ENCODE results near the gene FNBP1.
"Not testable (repeated sequence)": the region's sequence is repeated elsewhere in the genome, so short reads cannot be mapped to it uniquely, and the experiment has no call there.

FNBP1 gene

DNA sequence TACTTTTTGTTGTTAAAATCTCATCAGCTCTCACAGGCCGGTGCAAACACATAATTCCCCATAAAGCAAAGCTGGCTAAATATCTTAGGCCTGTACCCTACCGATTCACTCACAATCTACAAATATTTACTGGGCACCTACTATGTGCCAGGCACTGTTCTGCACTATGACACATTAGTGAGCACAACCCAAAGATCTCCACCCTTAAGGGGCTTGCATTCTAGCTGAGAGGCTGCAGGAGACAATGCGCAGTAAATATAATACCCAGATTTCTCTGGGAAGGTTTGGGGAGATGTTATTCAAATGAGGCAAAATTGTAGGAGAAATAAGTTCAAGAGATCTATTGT lies 53.7 kb downstream of the FNBP1 start:
- DNase-seq: no peak

DNA sequence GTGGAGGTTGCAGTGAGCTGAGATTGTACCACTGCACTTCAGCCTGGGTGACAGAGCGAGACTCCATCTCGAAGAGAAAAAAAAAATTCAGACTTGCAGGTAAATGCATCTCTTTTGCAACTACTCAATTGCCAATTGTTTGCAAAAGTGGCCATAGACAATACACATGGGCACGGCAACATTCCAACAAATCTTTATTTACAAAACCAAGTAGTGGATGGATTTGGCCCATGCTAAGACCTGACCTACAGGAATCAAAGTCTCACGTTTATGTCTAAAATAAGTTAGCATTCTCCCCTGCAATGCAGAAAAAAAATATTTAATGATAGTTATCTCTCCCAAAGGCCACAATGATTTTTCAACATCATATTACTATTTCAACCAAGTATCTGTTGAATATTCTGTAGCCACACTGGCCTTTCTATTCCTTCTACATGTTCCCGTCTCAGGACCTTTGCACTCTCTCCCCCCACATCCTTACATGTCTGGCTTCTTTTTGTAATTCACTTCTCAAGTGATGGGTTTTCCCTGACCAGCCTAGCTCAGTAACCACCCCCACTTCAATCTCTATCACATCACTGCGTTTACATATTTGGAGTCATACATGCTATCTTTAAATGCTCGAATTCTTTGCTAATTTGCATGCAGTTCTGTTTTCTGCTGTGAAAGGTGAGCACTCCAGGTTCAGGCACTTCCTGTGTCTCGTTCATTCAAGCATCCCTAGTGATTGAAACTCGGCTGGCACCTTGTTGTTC lies 54.2 kb downstream of the FNBP1 start:
- DNase-seq: no peak

DNA sequence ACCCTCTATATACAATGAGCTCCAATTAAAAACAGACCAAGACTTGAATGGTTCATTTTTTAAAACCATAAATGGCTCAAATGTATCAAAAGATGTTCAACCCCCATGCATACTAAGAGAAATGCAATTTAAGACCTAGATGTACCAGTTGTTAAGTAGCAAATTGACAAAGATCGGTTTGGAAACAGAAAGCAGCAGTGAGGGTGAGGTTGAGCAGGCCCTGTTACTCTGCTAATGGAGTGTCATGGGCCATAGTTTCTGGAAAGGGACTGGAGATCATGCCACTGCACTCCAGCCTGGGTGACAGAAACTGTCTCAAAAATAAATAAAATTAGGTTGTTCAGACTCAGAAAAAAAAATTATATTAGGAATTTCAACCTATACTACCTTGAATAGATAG lies 55.0 kb downstream of the FNBP1 start:
- DNase-seq: no peak

DNA sequence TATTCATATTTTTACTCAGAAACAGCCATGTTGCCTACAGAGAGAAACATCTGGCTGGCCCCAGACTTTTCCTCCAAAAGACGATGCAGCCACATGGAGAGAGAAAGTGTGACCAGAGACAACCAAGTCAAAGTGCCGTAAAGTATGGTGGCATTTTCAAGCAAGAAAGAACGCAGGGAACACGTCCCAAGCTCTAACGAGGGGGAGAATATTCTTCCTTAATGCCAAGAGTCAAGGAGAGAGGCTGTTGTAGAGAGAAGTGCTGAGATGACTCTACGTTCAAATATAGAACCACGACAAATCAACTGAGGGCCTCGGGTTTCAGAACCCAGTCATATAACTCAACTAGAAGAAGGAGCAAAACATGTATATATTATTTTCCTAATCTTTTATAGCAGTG lies 55.9 kb downstream of the FNBP1 start:
- DNase-seq: no peak

DNA sequence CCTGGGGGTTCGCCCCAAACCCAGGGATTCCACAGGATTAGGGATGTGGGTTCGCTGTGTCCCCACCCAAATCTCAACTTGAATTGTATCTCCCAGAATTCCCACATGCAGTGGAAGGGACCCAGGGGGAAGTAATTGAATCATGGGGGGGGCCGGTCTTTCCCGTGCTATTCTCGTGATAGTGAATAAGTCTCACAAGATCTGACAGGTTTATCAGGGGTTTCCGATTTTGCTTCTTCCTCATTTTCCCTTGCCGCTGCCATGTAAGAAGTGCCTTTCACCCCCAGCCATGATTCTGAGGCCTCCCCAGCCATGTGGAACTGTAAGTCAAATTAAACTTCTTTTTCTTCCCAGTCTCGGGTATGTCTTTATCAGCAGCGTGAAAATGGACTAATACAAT lies 58.4 kb downstream of the FNBP1 start:
- not testable (repeated sequence) for DNase-seq

DNA sequence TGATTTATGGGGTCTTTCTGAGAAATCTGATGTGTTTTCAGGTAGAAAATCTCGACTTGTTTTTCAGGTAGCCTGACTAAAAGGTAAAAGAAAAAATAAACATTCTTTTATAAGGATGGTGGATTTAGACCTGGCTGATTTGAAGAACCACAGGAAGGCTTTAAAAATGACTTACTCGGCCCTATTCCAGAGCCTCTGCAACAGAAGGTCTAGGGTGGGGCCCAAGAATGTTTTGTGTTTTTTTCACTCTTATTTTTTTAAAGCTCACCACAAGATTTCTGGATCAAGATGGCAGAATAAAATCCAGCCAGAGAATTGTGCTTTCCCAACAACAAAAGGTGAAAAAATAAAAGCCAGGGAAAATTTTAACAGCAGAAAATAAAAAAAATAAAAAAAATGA lies 59.1 kb downstream of the FNBP1 start:
- DNase-seq: no peak

DNA sequence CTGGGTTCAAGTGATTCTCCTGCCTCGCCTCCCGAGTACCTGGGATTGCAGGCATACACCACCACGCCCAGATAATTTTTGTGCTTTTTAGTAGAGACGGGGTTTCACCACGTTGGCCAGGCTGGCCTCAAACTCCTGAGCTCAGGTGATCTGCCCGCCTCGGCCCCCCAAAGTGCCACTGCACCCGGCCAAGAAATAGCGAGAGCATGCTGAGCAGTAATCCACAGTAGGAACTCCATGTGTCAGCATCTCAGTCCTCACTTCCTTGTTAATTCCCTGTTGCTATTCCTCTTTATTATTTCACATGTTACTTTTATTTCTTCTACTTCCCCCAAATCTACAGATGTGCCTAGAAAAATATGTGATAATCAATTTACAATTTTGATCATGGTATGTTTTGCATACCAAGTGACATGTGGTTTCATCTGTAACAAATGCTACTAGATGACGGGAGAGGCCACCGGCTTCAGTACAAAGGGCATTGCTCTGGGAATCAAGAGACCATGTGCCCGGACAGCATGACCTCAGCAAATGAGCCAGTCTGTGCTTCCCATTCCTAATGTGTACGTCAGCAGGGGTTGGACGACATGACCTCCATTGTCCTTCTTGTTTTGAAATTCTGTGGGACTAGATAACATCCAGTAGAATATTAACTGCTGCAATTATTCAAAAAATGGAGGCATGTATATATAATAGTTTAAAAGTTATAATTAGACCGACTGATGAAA lies 61.6 kb downstream of the FNBP1 start:
- DNase-seq: no peak

DNA sequence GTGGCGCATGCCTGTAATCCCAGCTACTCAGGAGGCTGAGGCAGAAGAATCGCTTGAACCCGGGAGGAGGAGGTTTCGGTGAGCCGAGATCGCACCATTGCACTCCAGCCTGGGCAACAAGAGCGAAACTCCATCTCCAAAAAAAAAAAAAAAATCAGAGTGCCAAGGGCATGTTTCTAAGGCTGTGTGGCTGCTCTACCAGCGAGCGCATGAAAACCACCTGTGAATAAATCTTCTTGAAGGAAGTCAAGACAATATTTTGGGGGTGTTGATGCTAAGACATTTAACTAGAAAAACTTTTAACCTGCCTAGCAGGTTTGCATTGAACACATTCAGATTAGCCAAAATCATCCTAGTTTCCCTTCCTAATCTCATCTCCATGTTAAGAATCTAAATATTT lies 62.8 kb downstream of the FNBP1 start:
- DNase-seq: not testable (repeated sequence)

DNA sequence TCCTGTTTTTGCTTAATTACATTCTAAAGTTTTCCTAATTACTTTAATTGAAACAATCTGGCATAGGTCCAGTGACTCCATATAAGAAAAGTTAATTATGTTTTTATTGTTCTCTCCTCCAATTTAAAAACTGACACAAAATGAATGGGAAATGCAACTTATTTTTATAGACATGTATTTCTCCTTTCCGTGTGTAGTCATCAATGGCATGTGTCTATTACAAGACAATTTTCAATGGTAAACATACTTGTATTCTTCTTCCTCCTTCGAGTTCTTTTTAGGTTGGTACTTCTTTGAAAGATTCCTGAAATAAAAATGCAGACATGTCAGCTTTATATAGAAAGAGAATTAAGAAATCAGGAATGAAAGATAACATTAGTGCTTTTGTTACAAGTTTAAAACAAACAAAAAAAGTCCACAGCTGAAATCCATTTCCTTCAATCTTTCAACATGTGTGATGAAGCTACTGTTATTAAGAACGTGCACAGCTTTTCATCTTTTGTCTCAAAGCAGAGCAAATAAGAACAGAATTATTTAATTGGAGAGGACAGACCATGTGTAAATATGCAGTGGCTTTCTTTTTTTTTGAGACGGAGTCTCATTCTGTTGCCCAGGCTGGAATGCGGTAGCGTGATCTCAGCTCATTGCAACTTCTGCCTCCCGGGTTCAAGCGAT lies 63.8 kb downstream of the FNBP1 start:
- DNase-seq: peak; percentile 24

DNA sequence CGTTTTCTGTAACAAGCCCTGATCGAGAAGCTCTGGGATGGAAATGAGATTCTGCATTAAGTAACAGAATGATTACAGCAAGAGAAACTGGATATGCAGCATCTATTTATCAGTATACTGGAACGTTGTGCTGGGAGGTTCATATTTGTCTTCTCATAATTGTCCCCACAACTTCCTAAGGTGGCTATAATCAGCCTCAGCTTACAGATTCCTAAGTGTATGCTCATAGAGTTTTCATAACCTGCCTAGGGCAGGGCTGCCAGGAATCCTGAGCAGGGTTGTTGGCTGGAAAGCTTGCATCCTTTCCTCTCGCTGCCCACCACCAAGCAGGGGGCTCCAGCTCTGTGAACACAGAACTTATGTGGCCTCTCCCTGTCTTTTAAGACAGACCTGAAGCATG lies 70.2 kb downstream of the FNBP1 start:
- no peak for DNase-seq

DNA sequence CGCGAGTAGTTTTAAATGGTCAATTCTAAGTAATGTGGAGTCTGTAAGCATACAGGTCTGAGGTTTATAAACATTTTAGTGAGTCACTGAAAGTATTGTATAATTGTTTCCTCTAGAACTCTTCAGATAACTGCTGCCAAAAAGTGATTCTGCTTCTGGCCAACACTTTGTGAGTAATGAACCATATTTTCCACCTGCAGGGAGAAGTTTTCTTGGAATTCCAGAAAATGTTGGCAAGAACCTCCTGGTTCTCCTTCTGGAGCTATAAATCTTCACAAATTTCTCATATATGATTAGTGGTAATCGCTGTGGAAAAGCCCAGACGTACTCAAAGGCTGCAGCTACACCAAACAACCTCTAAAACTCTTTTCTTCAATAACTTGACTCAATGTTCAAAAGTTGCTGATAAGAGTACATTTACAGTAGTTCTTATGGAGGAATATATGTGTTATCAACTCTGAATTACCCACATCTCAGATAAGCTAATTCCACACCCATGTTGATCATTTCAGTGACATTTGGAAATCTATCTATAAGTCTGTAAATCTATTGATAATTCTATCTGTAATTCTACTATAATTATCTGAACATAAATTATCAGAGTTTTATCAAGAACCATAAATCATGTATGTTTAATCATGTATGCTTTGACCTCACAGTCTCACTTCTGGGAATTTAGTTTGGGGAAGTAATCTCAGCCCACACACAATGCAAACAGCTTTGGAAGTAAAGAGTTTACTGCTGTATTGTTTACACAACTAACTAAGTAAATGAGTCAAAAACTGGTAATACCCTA lies 74.1 kb downstream of the FNBP1 start:
- DNase-seq: no peak

DNA sequence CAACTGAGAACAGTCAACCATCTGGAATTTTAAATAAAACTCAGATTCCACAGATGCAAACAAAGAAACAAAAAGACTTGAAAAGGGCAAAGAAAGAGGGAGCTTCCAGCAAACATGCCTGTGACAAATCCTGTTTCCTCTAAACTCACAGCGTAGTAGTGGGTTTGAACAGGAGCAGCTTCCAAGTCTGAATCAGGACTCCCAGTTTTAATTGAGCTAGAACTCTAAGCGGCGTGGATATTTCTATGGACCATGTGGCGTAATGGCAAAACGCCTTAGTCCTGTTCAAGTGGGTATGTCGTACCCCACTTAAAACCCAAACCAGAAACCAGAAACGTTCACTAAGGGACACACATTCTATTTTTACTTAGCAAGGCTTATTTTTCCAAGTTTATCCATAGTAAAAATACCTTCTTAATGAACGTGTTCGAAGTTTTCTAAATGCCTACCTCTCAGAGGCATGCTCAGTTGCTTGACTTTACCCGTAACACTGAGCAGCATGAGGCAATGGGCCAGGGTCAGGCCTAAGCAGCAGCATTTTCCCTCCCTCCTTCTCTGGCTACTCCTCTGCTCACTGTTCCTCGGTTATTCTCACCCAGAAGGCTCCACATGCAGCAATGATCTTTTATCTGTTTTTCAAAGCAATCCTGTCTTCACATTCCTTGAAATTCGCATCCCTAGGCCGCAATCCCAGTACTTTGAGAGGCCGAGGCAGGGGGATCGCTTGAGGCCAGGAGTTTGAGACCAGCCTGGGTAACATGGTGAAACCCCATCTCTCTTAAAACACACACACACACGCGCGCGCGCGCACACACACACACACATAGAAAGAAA lies 77.9 kb downstream of the FNBP1 start:
- DNase-seq: no peak

DNA sequence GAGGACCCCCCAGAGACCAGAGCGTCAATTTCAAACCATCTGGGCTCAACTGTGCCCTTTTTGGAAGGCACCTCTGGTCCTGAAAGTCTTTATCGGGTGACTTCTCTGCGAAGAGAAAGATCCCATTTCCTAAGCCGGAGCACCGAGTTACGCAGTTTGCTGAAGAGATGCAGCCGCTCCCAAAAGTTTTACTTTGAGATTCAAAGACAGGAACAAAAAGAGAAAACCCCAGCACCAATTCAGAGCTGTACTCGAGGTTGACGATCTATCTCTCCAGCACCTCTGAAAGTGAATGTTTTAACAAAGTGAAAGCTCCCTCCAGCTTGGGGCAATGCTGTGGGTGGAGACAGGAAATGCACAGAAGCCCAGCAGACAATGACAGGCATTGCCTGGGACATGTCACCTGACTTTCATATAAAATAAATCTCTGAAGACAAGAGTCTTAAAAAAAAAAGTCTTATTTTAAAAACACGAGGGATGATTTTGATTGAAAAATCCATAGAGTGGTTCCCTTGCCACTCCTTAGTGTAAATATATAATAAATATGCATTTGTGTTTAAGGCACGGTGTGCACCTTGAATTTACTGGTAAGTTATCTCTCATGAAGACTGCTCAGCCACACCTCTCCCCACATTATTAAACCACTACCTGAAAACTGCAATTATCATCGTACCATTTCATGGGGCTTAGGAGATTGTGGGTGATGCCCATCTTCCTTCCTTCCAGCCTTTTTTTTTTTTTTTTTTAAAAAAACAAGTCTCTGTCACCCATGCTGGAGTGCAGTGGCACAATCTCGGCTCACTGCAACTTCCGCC lies 79.9 kb downstream of the FNBP1 start:
- peak; percentile 2 for DNase-seq

DNA sequence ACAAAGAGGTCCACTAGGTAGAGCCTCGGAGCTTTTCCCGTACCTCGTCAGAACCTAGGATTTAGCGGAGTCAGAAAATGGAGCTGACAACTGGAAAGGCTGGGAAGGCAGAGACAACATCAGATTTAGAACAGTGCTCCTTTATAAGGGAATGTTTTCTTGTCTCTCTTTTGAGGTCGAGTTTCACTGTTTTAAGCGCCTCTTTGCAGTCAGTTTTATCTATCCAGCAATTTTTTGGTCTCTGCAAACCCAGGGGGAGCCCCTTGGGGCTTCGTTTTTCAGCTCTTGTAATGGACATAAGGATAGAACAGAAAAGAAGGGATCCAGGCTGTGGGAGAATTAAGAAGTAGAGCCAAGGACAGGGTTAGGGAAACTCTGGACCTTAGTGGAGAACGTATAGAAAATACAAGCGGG lies 80.5 kb downstream of the FNBP1 start:
- DNase-seq: no peak

DNA sequence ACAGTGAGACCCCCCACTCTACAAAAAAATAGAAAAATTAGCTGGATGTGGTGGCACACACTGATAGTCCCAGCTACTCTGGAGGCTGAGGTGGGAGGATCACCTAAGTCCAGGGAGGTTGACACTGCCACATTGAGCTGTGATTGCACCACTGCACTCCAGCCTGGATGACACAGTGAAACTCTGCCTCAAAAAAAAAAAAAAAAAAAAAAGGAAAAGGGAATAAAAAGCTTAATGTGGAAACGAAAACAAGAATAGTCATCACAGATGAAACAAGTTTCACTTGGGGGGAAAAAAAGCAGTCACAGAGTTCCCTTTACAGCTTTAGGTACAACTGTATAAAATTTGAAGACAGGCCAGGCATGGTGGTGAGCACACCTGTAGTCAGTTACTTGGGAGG lies 84.2 kb downstream of the FNBP1 start:
- DNase-seq: no peak

DNA sequence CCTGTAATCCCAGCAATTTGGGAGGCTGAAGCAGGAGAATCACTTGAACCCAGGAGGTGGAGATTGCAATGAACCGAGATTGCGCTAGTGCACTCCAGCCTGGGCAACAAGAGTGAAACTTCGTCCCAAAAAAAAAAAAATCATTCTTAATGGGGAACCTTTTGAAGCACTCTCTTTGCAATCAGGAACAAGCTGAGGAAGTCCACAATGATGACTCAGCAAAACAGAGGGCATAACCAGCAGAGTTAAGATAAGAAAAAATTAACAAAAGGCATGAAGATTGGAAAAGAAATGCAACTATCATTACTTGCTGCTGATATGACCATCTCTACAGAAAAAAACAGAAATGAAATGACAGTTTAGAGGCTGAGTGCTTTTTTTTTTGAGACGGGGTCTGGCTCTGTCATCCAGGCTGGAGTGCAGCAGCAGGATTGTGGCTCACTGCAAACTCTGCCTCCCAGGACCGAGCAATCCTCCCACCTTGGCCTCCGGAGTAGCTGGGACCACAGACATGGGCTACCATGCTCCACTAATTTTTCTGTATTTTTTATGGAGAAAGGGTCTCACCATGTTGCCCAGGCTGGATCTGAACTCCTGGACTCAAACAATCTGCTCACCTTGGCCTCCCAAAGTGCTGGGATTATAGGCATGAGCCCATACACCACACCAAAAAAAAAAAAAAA lies 88.0 kb downstream of the FNBP1 start:
- DNase-seq: no peak

DNA sequence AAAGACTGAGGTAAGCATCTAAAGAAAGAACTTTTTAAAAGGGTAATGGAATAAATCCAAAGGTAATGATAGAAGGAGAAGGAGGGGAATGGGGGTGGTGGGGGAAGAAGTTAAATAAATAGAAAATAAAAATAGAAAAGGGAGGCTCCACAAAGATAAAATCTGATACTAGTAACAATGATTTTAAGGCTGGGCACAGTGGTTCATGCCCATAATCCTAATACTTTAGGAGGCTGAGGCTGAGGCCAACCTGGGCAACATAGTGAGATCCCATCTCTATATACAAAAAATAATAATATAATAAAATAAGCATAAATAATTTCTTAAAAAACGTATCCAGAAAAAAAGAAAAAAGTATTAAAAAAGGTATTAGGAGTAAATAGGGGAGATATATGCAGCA lies 89.3 kb downstream of the FNBP1 start:
- DNase-seq: no peak

DNA sequence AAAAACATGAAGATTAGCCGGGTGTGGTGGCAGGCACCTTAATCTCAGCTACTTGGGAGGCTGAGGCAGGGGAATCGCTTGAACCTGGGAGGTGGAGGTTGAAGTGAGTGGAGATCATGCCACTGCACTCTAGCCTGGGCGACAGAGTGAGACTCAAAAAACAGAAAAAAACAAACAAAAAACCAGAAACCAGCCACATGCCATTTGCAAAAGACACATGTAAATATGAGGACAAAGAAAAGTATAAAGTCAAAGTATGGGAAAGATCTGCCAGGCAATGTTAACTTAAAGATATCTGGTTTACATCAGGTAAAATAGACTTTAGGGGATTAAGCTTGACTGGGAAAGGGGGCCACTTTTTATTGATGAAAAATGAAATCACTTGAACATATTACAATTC lies 90.7 kb downstream of the FNBP1 start:
- no peak for DNase-seq

DNA sequence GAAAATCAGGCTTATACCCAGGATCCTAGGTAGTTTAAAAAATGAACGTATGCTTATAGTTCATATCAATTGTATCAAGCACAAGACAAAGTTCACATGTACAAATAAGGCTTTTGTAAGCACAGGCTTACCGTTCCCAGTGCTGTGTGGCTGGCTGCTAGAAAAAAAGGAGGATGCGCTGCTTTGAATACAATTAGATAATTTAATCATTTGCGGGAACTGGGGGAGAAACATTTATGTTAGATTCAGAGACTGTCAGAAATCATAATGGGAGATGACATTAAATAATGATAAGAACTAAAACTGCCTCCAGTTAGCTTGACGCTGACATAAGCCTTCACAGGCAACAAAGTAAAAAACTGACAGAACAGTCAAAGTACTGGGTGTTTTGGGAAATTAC lies 93.2 kb downstream of the FNBP1 start:
- DNase-seq: no peak

DNA sequence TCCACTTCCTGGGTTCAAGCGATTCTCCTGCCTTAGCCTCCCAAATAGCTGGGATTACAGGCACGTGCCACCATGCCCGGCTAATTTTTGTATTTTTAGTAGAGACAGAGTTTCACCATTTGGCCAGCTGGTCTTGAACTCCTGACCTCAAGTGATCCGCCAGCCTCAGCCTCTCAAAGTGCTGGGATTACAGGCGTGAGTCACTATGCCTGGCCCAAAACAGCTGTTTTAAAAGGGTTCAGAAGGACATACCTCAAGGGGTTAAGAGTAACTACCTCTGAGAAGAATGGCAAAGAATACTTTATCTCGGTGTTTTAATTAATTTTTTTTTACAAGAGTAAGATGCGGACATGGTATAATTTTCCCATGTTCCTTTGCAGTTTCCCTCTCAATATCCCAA lies 94.4 kb downstream of the FNBP1 start:
- DNase-seq: not testable (repeated sequence)

All from NCI-H146 (cell line).